Kidney epithelial cell (primary cell): Measurements from ENCODE around the gene KCP. TPM values are rescaled to one million over a fixed set of nuclear protein-coding genes. Genes with fewer than 3 reads are reported as not detected.

ENCODE experiments used
- DNase-seq: peaks from one replicate; pipeline ENCODE4 v3.0.0-alpha.2; 2010; ENCODE audit warnings: low read depth
- H3K27me3 ChIP-seq: 2 replicates; pipeline ENCODE4 v1.6.0; 2011; ENCODE audit warnings: low read length; ENCODE audit not compliant: control insufficient read depth, insufficient read depth
- H3K36me3 ChIP-seq: 2 replicates; pipeline ENCODE4 v1.5.1; 2011; ENCODE audit warnings: low read length; ENCODE audit not compliant: control insufficient read depth, insufficient read depth
- H3K4me3 ChIP-seq: 2 replicates; pipeline ENCODE4 v1.5.1; 2011; ENCODE audit warnings: low read depth, mild to moderate bottlenecking, control low read depth, low read length
- CTCF ChIP-seq: IDR thresholded peaks from 2 replicates; pipeline ENCODE4 v1.5.1; 2011; ENCODE audit warnings: mild to moderate bottlenecking, moderate library complexity, low read length, control low read depth, inconsistent platforms; ENCODE audit not compliant: insufficient read depth, poor library complexity, severe bottlenecking
- total RNA-seq: library from RNA; depleted of rRNA; stranded (reverse); fragments of >200 nt; gene quantifications from 2 replicates; pipeline ENCODE4 v1.2.3, GENCODE V29; 2015

The KCP gene
- total RNA-seq, 1 donor from 2014 or later: 1.3 TPM

- Histone ChIP-seq H3K4me3 (no peak overlapping the region), H3K27me3 (peaks cover 21% of the 10 kb centered on the region), H3K36me3 (no peaks in the 10 kb centered on the region)
- DNase-seq: no peak
- TF ChIP-seq CTCF: no peak
Observed at GRCh38 chr7:128924707-128925588, 14.4 kb upstream of the KCP start.

- no peaks in the 10 kb centered on the region for H3K36me3 ChIP-seq
- no peak for DNase-seq
- H3K27me3 ChIP-seq: peaks cover 32% of the 10 kb centered on the region
- H3K4me3 ChIP-seq: no peak overlapping the region
- TF ChIP-seq CTCF: no peak
Observed at GRCh38 chr7:128923411-128923800, 12.9 kb upstream of the KCP start.

GRCh38 chr7:128922496-128923410, 12.2 kb upstream of the KCP start:
- H3K27me3 ChIP-seq: peaks cover 34% of the 10 kb centered on the region
- no peaks in the 10 kb centered on the region for H3K36me3 ChIP-seq
- H3K4me3 ChIP-seq: no peak overlapping the region
- DNase-seq: no peak
- TF ChIP-seq CTCF: no peak

- DNase-seq: no peak
- Histone ChIP-seq H3K36me3 (no peaks in the 10 kb centered on the region), H3K27me3 (peaks cover 37% of the 10 kb centered on the region), H3K4me3 (no peak overlapping the region)
- TF ChIP-seq CTCF: no peak
Observed at GRCh38 chr7:128921866-128922440, 11.4 kb upstream of the KCP start.

GRCh38 chr7:128920913-128921582, 10.5 kb upstream of the KCP start:
- no peak for TF ChIP-seq CTCF
- Histone ChIP-seq H3K36me3 (no peaks in the 10 kb centered on the region), H3K27me3 (peaks cover 45% of the 10 kb centered on the region), H3K4me3 (no peak overlapping the region)
- DNase-seq: no peak
